OCI-LY1 (cell line): ENCODE measurements around the gene CSAD.

Experiments used
- EZH2 ChIP-seq: fragments of 200-600 bp; sonication (generic), shearing (Covaris generic); IDR thresholded peaks from 2 replicates; pipeline ENCODE4 v1.8.0; 2017; ENCODE audit warnings: borderline replicate concordance, mixed run types, mild to moderate bottlenecking, antibody characterized with exemption, low read length, moderate library complexity, mixed read lengths
- TF ChIP-seq, protein P1 (sequence below): fragments of 200-600 bp; sonication (generic), shearing (Covaris generic); IDR thresholded peaks from 2 replicates; pipeline ENCODE4 v1.5.1; 2017; ENCODE audit warnings: mild to moderate bottlenecking, antibody characterized with exemption, low read length, moderate library complexity, mixed read lengths

DNA sequence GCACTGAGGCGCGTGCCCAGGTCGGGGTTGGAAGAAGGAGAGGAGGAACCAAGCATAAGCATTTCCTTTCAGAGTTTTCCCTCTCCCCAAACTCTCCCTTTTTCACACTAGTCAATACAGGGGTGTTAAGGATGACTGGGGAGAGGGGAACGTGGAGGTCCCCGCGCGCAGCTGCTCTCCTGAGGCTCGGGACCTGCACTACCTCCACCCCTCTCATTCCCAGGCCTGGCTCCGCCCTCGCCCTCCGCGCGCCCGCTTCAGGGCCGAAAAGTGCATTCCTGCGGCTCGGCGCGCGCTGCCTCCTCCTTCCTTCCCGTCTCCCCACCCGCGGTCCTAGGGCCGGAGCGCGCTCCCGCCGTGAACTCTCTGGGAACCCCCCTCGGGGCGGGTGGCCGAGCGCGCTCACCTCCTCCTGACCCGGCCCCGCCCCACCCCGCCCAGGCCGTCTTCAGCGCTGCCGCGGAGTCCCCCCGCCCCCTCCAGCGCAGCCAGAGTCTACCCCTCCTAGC lies 40.0 kb upstream of the CSAD start:
- TF ChIP-seq, protein P1, sequence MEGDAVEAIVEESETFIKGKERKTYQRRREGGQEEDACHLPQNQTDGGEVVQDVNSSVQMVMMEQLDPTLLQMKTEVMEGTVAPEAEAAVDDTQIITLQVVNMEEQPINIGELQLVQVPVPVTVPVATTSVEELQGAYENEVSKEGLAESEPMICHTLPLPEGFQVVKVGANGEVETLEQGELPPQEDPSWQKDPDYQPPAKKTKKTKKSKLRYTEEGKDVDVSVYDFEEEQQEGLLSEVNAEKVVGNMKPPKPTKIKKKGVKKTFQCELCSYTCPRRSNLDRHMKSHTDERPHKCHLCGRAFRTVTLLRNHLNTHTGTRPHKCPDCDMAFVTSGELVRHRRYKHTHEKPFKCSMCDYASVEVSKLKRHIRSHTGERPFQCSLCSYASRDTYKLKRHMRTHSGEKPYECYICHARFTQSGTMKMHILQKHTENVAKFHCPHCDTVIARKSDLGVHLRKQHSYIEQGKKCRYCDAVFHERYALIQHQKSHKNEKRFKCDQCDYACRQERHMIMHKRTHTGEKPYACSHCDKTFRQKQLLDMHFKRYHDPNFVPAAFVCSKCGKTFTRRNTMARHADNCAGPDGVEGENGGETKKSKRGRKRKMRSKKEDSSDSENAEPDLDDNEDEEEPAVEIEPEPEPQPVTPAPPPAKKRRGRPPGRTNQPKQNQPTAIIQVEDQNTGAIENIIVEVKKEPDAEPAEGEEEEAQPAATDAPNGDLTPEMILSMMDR = no peak
- TF ChIP-seq EZH2 = no peak
